Stimulated activated CD8-positive, alpha-beta memory T cell treated with anti-CD3 and anti-CD28 coated beads, Interleukin-15, amount 100 ng/mL, for 48 hours (primary cell): Measurements from ENCODE around the gene GPC5.

Experiments
- DNase-seq, 2 donors: peaks; one replicate each; pipeline ENCODE4 v3.0.0-alpha.2; 2020; ENCODE audit warnings: low read depth in 2 of 2

GPC5 gene

DNA sequence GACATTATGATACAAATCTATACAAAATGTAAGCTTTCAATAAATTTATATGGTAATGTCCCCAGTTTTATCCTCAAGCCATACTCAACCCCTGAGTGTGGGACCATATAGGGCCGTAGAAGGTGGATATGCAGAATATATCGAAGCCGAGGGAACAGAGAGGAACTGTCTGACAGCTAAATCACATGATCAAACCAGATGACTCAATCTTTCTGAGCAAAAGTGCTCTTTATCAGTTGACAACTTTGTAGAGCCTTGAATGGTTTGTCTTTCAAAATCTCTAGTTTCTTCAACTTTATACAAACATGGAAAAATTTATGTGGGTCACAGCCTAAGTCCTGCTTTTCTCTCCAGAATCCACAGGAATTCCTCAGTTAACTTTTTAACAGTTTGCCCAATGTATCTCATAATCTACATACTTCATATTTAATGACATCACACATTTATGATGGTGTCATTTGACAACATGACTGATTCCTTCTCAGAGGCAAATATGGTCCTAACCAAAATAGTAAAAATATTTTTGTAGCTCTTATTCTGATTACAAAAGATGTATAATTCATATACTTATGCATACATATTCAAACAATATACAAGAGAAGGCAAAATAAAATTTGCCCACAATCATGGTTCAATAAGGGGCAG, 1155.2 kb downstream of the GPC5 start:
- DNase-seq = no peak

DNA sequence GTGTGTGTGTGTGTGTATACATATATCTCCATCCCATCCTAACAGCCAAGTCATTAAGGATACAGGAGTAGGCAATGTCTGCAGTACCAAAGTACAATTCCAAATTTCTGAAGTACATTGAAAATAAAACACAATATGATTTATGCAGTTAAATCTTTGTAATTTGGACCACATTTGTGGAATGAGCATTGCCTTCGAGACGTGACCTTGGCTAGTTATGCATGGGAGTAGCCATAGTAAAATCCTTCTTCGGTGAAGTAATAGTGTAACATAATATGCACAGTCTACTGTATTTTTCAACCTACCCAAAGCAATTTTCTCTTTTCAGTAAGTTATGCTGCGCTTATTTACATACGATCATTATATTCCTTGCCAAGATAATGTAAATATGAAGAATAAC, 1162.5 kb downstream of the GPC5 start:
- no peak for DNase-seq

DNA sequence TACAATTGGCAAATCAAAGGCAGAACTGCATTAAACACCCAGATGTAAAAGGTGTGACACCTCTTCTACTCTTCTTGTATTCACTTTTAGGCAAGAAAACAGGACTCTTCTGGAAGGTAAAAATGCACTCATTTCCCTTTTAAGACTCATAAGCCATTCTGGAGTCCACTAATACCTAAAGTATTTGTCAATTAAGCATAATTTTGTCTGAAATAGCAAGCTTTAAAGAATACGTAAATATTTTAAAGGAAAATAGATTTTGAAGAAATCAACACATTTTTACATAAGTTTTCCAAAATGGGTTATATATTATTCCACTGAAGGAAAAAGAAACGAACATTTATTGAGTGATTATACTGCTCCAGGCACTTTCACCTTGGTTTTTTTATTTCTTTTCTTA, 1166.5 kb downstream of the GPC5 start:
- DNase-seq = no peak

DNA sequence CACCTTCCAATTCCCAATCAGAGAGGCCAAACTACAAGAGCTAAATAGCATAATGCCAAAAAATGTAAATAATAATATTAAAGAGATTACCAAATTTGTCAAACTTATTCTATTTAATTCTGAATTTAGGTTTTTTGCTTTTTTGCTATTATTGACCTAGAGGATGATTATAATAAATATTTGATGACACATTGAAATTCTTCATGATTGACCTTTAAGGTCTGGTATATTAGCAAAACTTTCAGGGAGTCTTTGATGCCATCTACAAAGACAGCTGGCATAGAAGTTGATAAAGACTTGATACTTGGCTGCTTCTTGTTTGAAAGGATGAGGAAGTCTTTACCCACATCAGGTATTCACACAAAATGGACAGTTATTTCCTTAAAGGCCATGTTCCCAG, 1168.3 kb downstream of the GPC5 start:
- no peak for DNase-seq

DNA sequence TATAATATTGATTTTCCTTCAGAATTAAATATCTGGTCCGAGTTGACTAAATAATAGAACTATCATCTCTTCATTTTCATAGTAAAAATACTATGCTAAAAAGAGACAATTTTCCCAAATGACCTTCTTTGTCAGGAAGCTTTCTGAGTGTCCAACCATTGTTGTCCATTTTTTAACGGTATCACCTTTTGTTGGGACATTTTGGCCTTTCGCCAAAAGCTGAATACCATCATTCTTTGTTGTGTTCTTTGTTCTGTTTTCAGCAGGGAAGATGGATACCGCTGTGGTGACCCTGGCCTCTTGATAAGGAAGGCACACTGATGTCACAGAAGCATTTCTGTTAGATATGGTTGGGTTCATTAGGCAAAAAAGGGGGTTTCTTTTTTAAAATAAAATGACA, 1173.8 kb downstream of the GPC5 start:
- DNase-seq = no peak

DNA sequence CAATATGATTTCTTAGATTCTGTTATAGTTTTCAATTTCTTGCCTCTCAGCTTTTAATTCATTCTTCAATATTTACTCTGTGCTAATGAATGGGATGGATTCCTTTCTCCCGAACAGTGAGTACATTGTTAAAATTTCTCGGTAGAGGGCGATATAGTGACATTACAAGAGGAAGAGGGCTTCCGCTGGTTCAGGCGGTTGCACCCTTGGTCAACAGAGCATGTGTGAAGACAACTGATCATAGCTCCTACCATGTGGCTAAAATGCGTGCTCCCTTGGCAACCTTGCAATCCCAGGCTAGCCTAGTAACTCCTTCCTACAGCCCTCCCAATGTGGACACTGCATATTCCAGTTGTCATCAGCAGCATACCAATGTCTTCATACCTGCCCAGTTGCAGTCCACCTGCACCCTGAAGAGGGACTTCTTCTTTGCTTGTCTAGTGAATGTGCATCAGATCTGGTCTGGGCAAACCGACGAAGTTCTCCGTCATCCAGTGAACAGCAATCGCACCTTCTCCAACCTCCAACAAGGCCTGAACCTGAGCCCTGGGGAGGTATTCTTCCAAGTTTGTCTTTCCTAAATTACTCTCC, 1175.1 kb downstream of the GPC5 start:
- DNase-seq = no peak

DNA sequence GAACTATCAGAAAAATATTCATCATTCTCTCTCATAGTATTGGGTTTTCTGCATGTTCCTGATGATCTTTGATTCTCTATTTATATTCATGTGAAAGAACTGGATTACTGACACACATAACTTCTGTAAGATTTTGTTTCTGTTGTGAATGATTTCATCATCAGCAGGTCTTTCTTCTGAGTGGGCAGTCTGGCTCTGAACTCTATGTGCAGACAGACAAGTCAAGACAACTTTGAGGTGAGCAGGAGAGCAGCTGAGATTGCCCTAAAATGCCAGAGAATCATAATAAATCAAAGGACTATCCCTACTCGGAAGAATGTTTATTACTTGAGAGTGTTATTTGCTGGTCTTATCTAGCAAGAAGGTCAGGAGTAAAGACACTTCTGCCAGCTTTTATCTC, 1176.1 kb downstream of the GPC5 start:
- DNase-seq = no peak

DNA sequence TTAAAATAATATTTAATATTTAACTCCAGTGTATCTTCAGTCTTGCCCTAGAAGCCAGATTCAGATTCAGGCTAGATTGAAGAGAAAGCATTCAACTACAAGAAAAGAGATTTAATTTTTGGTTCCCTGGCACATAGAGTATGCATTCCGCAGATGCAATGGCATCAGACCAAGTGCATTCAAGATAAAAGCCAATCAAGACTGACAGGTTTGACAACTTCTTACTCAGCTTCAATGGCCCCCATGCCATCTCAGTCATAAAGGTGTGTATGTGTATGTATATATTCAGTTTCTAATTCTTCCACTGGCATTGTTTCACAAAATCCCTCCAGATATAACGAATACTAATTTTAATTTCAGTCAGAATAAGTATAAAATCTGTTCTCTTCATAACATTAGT, 1177.4 kb downstream of the GPC5 start:
- DNase-seq = no peak

DNA sequence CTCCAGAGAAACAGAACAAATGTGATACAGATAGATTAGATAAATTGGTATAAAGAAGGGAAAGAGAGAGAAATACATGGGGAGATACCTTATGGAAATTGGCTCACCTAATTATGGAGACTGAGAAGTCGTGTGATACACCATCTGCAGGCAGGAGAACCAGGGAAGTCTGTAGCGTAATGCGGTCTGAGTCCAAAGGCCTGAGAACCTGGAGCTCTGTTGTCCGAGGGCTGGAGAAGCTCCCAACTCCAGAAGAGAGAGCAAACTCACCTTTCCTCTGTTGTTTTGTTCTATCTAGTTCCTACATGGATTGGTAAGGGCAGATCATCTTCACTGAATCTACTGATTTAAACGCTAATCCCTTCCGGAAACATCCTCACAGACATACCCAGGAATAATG, 1179.9 kb downstream of the GPC5 start:
- DNase-seq = no peak

DNA sequence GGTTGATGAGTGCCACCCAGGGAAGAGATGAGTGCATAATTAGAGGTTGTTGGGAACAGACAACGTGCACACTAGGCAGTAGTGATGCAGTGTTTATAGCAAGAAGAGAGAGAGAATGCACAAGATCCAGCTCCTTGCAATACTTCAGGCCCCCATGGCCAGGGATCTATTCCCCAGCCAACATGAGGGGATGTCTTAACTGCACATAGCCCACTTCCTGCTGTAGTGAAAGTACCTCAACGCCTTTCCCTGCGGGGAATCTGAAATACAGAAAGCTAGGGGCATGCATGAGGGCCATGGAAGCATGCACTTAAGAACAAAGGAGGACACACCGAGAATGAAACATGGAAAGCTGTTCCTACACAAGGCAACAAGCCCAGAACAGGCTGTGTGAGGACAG, 1191.5 kb downstream of the GPC5 start:
- no peak for DNase-seq

DNA sequence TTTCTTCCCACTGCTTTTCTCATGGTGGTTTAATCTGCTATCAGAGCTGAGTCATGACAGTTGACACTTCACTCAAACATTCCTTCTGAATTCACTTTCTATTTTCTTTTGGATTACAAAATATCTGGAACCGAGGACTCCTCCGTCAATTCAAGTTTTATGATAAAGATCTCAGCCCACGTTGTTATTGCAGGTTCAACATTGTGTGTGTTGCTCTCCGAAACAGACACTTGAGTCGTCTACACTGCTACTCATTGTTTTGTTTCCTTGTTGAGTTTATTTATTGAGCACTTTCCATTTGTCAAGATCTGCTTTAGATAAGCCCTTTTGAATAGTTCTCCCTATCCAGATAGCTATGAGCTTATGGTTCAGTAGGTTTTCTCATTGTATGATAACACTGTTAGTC, 1192.1 kb downstream of the GPC5 start:
- no peak for DNase-seq

DNA sequence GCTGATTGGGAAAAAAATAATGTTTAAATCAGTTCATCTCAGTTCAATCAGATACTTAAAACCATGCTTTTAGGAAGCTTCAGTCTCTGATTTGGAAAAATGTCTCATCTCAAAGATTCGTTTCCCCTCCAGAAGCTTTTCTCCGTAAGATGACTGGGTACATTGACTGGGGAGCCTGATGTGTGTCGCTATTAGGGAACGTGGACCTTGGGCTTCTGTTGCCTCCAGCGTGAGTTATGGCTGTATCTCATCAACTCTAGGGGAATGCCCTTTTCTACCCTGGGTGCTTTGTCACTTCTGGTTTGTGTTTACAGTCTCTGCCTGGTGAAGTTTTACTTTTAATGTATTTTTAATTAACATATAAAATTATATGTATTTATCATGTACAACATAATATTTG, 1192.7 kb downstream of the GPC5 start:
- no peak for DNase-seq

DNA sequence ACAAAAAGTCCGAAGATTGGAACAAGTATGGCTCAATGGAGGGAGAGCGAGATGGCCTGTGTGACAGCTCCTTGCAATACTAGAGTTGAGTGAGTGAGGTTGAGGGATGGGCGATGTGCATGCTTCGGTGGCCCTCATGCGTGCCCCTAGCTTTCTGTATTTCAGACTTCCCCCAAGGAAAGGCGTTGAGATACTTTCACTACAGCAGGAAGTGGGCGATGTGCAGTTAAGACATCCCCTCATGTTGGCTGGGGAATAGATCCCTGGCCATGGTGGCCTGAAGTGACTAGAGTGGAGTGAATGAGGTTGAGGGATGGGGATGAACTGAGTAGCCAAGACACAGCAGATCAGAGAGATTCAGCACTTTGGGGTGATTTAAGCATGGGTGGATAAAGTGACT, 1194.3 kb downstream of the GPC5 start:
- DNase-seq = no peak

DNA sequence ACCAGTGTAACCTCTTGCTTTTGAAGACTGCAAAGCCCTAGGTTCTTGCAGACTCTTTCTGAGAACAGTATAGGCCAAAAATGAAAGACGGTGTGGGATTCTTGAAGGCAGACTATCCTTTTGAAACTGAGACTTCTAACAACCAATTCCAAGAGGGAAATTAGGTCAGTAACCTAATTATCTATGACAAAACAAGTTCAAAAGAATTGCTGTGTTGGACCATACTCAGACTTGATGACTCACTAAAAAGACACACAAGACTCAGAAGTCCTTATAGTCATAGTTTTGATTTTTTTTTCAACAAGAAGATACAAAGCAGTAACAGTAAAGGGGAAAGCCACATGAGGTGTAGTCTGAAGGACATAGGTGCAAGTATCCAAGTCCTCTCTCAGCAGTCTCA, 1204.1 kb downstream of the GPC5 start:
- DNase-seq = no peak

DNA sequence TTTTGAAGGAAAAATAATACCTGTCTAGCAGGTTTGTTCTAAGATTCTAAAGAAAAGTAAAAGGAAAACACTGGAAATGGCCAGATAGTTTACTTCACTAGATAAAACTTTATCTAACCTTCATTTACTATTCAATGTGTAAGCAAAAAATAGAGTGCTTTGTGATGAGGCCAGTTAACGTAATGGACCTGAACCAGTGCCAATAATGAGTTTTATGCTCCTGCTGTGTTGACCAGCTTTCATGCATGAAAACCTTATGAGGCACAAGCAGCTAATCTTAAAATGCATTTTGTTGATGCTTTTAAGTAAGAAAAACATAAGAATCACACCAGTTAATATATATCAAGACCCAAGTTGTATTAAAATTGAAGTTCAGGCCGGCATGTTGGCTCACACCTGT, 1211.0 kb downstream of the GPC5 start:
- DNase-seq = no peak

DNA sequence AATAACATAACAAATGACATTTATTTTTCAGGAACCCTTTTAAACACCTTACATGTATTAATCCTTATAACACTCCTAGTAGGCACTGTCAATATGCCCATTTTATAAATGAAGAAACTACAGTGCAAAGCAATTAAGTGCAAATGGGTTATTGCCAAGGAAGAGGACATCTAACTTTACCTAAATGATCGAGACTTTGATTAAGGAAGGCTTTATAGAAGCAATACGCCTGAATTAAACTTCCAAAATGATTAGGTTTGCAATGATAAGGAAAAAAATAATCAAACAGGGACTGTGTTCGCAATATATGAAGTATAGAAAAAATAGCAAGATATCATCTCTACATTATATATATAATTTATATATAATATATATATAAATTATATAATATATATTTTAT, 1214.5 kb downstream of the GPC5 start:
- DNase-seq = no peak

DNA sequence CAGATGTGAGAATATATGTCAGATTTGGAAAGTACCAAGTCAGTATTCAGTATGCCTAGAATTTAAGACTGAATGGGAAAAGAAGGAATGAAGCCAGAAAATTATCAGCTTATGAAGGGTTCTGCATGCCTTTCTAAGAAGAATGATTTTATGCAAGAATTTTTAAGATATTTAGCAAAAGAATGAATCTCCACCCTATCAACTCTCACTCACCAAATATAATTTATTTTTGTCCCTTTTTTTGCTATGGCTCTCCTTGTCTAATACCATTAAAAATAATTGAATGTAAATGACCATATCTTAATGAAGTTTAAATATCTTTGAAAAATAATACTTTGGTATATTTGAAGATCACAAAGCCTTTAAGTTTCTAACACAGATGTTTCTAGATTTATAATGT, 1215.5 kb downstream of the GPC5 start:
- no peak for DNase-seq

DNA sequence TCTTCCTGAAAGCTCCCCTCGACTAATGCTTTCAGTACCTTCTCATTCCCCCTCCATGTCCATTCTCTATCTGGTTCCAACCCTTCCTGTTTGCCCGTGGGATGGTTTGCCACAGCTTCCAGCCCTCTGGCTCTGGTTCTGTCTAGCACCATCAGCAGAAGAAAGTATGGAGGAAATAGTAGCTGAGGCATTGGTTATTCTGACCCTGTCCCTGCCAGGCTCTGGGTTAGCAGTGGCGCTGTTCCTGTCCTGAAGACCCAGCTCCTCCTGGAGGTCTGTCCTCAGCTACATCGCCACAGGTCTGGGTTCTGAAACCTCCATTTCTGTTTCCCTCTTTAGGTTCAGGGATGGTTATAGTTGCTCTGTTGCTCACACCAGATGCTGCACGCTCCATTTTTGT, 1223.6 kb downstream of the GPC5 start:
- no peak for DNase-seq

DNA sequence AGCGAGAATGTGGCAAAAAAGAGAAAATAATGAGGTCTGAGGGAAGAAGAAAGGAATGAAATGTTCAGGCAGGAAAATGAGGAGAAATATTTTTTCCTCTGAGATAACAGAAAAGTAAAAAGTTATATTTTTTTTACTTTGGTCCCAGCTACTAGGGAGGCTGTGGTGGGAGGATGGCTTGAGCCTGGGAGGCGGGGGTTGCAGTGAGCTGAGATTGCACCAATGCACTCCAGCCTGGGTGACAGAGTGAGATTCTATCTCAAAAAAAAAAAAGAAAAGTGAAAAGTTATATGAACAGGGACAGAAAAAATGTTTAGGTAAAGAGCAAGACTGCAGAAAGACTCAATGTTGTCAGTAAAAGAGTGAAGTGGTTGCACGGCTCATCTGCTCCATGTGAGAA, 1224.5 kb downstream of the GPC5 start:
- DNase-seq = no peak

DNA sequence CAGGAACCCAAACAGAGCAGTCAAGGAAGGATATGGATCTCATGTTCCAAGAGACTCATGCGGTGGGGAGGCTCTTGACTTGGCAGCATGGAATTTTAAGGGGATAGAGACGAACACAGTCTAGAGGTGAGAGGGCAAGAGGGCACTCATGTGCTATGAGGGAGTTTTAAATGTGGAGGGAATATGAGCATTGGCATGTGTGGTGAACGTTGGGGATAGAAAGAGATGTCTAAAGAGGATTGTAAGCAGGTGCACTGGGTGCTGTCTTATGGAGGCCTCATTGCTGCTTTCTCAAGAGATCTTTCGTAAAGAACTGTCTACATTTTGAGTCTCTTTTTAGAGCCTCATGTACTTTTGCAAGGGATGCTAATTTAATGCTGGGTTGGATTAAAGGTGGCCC, 1227.9 kb downstream of the GPC5 start:
- DNase-seq = no peak

DNA sequence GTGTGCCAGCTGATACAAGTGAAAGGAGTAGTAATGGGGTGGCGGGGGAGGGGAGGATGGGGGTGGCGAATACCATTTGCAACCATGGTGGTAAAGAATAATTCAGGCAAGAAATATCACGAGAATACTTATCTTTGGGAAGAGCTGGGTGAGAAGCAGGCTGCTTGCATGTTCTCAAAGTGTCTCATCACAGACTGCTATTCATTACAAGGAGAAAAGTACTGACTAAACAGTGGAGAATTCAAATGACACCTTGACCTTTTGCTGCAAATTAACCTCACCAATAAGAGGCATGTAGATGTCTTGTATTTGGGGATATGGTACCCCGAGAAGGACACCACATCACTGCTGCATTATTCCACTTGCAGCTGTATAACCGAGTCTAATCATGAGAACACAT, 1242.5 kb downstream of the GPC5 start:
- DNase-seq = no peak

DNA sequence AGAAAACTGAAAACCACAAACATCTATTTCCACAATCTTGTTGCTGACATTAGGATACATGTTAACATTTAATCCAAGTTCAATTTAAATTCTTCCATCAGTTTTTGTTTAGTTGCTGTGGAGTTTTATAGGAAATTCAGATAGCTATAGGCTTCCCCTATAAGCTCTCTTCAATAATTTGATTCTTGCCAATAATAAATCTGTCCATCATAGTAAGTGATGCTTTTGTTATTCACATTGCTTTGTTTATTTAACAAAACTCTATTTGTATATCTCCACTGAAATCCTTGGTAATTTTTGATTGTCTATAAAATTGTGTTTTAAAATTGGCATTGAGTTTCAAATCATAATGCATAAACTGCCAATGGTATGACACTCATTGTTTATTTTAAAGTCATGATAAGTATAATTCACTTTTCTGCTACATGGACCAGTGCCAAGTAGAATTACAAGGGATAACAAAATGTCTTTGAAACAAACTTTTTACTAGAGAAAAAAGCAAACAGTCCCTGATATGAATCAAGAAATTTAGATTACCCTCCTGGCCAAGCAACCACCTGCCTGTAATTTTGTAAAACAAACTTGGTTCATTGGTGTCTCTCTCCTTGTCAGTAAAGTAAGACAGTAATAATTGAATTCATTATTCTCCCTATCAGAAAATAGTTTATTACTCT, 1250.9 kb downstream of the GPC5 start:
- no peak for DNase-seq

DNA sequence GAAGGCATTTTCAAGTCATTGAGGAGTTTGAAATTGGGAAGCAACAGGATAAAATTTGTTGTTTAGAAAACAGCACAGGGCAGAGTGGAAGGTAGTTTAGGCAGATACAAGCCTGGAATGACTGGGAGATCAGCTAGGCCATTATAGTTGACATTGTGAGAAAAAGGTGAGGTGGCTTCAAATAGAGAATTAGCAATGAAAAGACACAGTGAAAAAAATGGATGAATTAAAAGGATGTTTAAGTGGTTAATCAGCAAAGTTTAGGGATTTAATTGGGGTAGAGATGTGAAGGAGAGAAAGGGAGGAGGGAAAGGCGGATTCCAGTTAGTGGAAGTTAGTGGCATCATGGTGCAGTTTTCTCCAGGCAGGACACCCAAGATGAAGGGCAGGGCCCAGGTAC, 1257.7 kb downstream of the GPC5 start:
- DNase-seq = no peak

DNA sequence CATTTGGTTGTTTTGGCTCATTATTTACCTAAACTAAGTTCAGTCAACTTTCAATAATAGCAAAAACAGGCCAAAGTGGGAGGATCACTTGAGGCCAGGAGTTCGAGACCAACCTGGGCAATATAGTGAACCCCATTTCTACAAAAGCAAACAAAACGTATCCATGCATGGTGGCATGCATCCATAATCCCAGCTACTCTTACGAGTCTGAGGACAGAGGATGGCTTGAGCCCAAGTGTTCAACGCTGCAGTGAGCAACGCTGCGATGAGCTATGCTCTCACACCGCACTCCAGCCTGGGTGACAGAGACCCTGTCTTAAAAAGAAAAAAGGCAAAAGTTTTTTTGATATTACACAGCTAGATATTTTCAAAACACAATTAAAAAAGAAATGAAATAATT, 1258.2 kb downstream of the GPC5 start:
- no peak for DNase-seq
